Transverse colon (tissue), 4 donors: ENCODE measurements around the gene NBPF4. TPM values are rescaled to one million over a fixed set of nuclear protein-coding genes. Genes with fewer than 3 reads are reported as not detected.
"Not testable (repeated sequence)": the region's sequence is repeated elsewhere in the genome, so short reads cannot be mapped to it uniquely, and the experiment has no call there.

Experiments
- DNase-seq: peaks from one replicate; pipeline ENCODE4 v3.0.0-alpha.2; 2019
- H3K27ac ChIP-seq, 4 donors: fragments of 200-600 bp; sonication (generic); 2 replicates each; pipeline ENCODE4 v1.5.1; 2016 to 2018; ENCODE audit warnings: inconsistent platforms in 4 of 4
- H3K27me3 ChIP-seq: fragments of 200-600 bp; sonication (generic); 2 replicates; pipeline ENCODE4 v1.5.1; 2017; ENCODE audit warnings: inconsistent platforms
- H3K36me3 ChIP-seq, 4 donors: fragments of 200-600 bp; sonication (generic); 2 replicates each; pipeline ENCODE4 v1.5.1; 2017 to 2019; ENCODE audit warnings: inconsistent platforms in 4 of 4
- H3K4me1 ChIP-seq, 4 donors: fragments of 200-600 bp; sonication (generic); 2 replicates each; pipeline ENCODE4 v1.5.1; 2017 to 2020; ENCODE audit warnings: inconsistent platforms in 4 of 4
- H3K4me3 ChIP-seq, 4 donors: fragments of 200-600 bp; sonication (generic); 1 replicate in 1 of 4; 2 replicates in 3 of 4; pipeline versions ENCODE4 v1.5.1 to v1.6.1; 2017 to 2019; ENCODE audit warnings: inconsistent platforms in 4 of 4
- H3K9me3 ChIP-seq, 2 donors: fragments of 200-600 bp; sonication (generic); 2 replicates each; pipeline ENCODE4 v1.5.1; 2017 to 2019; ENCODE audit warnings: inconsistent platforms in 2 of 2
- EP300 ChIP-seq: sonication (generic); formaldehyde crosslinking; IDR thresholded peaks from one replicate; pipeline ENCODE4 v1.6.1; 2017; ENCODE audit warnings: antibody characterized with exemption, low read depth
- POLR2A ChIP-seq: fragments of 450-650 bp; IDR thresholded peaks from one replicate; pipeline ENCODE4 v1.6.1; 2016; ENCODE audit warnings: antibody characterized with exemption, mild to moderate bottlenecking, moderate library complexity
- POLR2AphosphoS5 ChIP-seq, 3 donors: sonication (generic); formaldehyde crosslinking; IDR thresholded peaks; one replicate each; pipeline ENCODE4 v1.6.1; 2016; ENCODE audit warnings: antibody characterized with exemption in 3 of 3
- WGBS, 2 donors: methylation state at CpG; one replicate each; pipeline ENCODE4 v1.1.5; 2018; ENCODE audit warnings: low coverage in 1 of 2; 5-methylcytosine and 5-hydroxymethylcytosine counted together
- in situ Hi-C, 4 donors: fragments of 200-750 bp; cut with MboI; loops; one replicate each; pipeline versions ENCODE4 v1.15.0 to v1.15.1; 2017; ENCODE audit warnings: low sequenced_read_pairs in 3 of 4, low pct_ligation_motif_present in 1 of 4, low pct_unique_long_range_greater_than_20kb in 1 of 4
- intact Hi-C: fragments of 100-400 bp; cut with DNase I; formaldehyde crosslinking; loops from one replicate; pipeline ENCODE4 v1.15.1; 2023; ENCODE audit warnings: low total_unique reads
- total RNA-seq, 4 donors: library from RNA; depleted of rRNA; stranded (reverse); fragments of >200 nt; gene quantifications; one replicate each; pipeline ENCODE4 v1.1.0, GENCODE V29; 2016
- TF ChIP-seq, protein P1 (sequence below), 5 experiments: fragments of 200-600 bp in 3 of 5; fragments of 450-650 bp in 2 of 5; sonication (generic) in 3 of 5; IDR thresholded peaks; 1 replicate in 2 of 5; 2 replicates in 3 of 5; pipeline ENCODE4 v1.5.1; 2016 to 2017; ENCODE audit warnings: antibody characterized with exemption in 5 of 5, inconsistent platforms in 3 of 5, mild to moderate bottlenecking in 2 of 5, moderate library complexity in 1 of 5

NBPF4 gene
- total RNA-seq, 4 donors from 2014 or later: 1.1 TPM; not detected in 3

DNA sequence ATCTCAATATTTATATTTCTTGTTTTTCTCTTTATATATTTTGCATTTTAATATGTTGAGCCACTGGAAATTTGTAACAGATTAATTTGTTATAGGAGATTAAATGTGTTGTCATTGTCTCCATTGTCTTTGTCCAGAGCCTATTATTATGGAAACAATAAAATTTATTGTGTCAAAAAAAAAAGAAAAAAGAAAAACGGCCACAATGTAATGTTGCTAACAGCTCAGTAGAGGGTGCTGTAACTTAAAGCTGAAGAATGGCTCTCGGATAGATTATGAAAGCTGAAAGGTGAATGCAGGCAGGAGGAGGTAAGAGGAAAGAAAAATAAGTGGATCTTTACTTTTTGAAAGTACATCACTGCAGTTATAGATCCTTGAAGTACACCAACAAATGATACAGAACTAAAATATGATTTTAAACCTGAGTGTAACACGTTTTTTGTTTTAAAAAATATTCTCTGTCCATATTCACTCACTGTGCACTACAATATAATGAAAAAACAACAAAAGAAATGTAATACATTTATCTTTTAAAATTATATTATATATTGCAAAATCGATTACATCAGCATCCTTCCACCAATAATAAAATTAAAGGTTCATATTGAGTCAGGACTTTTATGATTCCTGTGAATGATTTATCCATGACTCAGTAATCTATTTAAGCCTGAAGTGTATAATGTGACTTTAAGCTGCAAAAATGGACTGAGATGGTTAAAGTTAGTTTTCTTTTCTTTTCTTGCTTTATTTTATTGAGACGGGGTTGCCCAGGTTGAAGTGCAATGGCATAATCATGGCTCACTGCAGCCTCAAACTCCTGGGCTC is 29.0 kb downstream of the NBPF4 start:
- H3K27ac ChIP-seq, H3K27me3 ChIP-seq, H3K4me1 ChIP-seq, intact Hi-C loops, H3K36me3 ChIP-seq, H3K9me3 ChIP-seq, H3K4me3 ChIP-seq, DNase-seq: not testable (repeated sequence)
- in situ Hi-C loops: loop anchor here in 3 of 4 donors (25.0 kb wide), 3 partner anchors 347 to 847 kb away; partner anchors contain the start of gene EEIG2 (in 1 of the 3)
- TF ChIP-seq, protein P1, sequence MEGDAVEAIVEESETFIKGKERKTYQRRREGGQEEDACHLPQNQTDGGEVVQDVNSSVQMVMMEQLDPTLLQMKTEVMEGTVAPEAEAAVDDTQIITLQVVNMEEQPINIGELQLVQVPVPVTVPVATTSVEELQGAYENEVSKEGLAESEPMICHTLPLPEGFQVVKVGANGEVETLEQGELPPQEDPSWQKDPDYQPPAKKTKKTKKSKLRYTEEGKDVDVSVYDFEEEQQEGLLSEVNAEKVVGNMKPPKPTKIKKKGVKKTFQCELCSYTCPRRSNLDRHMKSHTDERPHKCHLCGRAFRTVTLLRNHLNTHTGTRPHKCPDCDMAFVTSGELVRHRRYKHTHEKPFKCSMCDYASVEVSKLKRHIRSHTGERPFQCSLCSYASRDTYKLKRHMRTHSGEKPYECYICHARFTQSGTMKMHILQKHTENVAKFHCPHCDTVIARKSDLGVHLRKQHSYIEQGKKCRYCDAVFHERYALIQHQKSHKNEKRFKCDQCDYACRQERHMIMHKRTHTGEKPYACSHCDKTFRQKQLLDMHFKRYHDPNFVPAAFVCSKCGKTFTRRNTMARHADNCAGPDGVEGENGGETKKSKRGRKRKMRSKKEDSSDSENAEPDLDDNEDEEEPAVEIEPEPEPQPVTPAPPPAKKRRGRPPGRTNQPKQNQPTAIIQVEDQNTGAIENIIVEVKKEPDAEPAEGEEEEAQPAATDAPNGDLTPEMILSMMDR (IDR thresholded peaks at IDR 0.05): peak; percentile 58 to 73 (median 61)
- WGBS, 2 donors: 14 to 18% methylated on average over 5 of the region's 5 CpGs

DNA sequence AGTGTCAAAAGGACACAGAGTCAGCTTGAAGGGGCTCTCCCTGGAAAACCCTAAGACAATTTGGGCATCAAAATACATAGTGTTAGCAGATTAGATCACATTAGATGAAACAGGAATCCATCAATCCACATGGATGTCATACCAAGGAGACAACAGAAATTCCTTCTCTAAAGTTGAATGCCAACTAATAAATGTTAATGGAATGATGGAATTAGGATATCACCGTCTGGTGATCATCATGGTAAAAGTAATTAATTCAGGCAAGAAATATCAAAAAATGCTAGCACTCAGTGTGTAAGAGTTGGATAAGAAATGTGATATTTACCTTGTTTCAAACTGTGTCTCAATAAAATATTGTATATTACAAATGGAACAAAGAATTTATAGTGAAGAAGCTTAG is 32.9 kb downstream of the NBPF4 start:
- TF ChIP-seq POLR2AphosphoS5 (IDR thresholded peaks at IDR 0.05): no peak
- TF ChIP-seq EP300: no peak
- no peak for DNase-seq
- Histone ChIP-seq H3K4me1 (no peaks in the 10 kb centered on the region), H3K27me3 (peaks cover 3% of the 10 kb centered on the region), H3K9me3 (no peaks in the 10 kb centered on the region), H3K4me3 (no peak overlapping the region), H3K27ac (no peak overlapping the region), H3K36me3 (no peaks in the 10 kb centered on the region)
- in situ Hi-C loops (loop anchor here in 3 of 4 donors (25.0 kb wide), 3 partner anchors 351 to 851 kb away; partner anchors contain the start of gene EEIG2 (in 1 of the 3)), intact Hi-C loops (no loop called here)
- 80 to 100% methylated on average over 1 of the region's 1 CpG for WGBS, 2 donors

DNA sequence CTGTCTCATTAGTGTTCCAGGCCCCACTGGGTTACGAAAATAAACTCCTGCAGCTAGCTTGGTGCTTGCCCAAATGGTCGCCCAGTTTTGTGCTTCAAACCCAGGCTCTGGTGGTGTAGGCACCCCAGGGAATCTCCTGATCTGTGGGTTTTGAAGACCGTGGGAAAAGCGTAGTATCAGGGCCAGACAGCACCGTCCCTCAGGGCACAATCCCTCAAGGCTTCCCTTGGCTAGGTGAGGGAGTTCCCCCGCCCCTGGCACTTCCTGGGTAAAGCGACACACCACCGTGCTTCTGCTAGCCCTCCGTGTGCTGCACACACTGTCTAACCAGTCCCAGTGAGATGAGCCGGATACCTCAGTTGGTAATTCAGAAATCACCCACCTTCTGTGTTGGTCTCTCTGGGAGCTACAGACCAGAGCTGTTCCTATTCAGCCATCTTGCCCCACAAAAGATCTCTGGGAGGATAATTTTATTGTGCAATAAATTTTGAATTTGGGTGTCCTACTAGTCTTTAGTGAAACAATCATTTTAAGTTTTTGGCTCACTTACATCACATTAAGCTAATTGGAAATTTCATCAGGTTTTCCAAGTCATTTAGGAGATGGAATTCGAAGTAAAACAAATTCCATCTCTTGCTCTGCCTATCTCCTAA is 34.3 kb downstream of the NBPF4 start:
- no peak for TF ChIP-seq POLR2AphosphoS5 (IDR thresholded peaks at IDR 0.05)
- TF ChIP-seq EP300: no peak
- TF ChIP-seq, protein P1 (IDR thresholded peaks at IDR 0.05): no peak
- TF ChIP-seq POLR2A: no peak
- Histone ChIP-seq H3K27me3 (peaks cover 3% of the 10 kb centered on the region), H3K4me3 (no peak overlapping the region), H3K9me3 (no peaks in the 10 kb centered on the region), H3K4me1 (no peaks in the 10 kb centered on the region), H3K36me3 (no peaks in the 10 kb centered on the region), H3K27ac (no peak overlapping the region)
- no peak for DNase-seq
- intact Hi-C loops: no loop called here
- WGBS, 2 donors: 73 to 85% methylated on average over 1 to 11 of the region's 11 CpGs
- in situ Hi-C loops: loop anchor here in 3 of 4 donors (25.0 kb wide), 3 partner anchors 353 to 853 kb away; partner anchors contain the start of gene EEIG2 (in 1 of the 3)

DNA sequence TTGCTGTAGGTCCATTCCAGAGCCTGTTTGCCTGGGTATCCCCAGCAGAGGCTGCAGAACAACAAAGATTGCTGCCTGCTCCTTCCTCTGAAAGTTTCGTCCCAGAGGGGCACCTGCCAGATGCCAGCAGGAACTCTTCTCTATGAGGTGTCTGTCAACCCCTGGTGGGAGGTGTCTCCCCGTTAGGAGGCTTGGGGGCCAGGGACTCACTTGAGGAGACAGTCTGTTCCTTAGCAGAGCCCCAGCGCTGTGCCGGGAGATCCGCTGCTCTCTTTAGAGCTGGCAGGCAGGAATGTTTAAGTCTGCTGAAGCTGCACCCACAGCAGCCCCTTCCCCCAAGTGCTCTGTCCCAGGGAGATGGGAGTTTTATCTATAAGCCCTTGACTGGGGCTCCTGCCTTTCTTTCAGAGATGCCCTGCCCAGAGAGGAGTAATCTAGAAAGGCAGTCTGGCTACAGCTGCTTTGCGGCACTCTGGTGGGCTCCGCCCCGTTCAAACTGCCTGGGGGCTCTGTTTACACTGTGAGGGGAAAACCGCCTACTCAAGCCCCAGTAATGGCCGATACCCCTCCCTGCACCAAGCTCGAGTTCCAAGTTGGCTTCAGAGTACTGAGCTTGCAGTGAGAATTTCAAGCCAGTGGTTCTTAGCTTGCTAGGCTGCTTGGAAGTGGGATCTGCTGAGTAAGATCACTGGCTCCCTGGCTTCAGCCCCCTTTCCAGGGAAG is 35.0 kb downstream of the NBPF4 start:
- no peak for DNase-seq
- no peaks in the 10 kb centered on the region for H3K36me3 ChIP-seq
- no peak overlapping the region for H3K4me3 ChIP-seq
- H3K27ac ChIP-seq: no peak overlapping the region
- H3K27me3 ChIP-seq: peaks cover 3% of the 10 kb centered on the region
- no peaks in the 10 kb centered on the region for H3K4me1 ChIP-seq
- no peaks in the 10 kb centered on the region for H3K9me3 ChIP-seq
- WGBS, 2 donors: 70% methylated on average over 11 of the region's 11 CpGs; no CpG with 5 or more reads in 1 of the 2 donors
- TF ChIP-seq EP300 (no peak), POLR2A (no peak)
- in situ Hi-C loops: loop anchor here in 3 of 4 donors (25.0 kb wide), 3 partner anchors 353 to 853 kb away; partner anchors contain the start of gene EEIG2 (in 1 of the 3)
- intact Hi-C loops: no loop called here

DNA sequence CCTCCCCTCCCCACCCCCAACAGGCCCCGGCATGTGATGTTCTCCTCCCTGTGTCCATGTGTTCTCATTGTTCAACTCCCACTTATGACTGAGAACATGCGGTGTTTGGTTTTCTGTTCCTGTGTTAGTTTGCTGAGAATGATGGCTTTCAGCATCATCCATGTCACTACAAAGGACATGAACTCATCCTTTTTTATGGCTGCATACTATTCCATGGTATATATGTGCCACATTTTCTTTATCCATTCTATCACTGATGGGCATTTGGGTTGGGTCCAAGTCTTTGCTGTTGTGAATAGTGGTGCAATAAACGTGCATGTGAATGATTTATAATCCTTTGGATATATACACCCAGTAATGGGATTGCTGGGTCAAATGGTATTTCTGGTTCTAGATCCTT is 40.3 kb downstream of the NBPF4 start:
- H3K27me3 ChIP-seq, intact Hi-C loops, H3K36me3 ChIP-seq, H3K27ac ChIP-seq, H3K9me3 ChIP-seq, DNase-seq, H3K4me3 ChIP-seq: not testable (repeated sequence)
- in situ Hi-C loops: loop anchor here in 3 of 4 donors (25.0 kb wide), 3 partner anchors 359 to 859 kb away; partner anchors contain the start of gene EEIG2 (in 1 of the 3)
- 70 to 87% methylated on average over 3 of the region's 3 CpGs for WGBS, 2 donors
- peaks cover 0 to 16% (median 12%) of the 10 kb centered on the region in 4 donors for H3K4me1 ChIP-seq
